ENCODE data around the gene MOGAT1.
"Not testable (repeated sequence)": the region's sequence is repeated elsewhere in the genome, so short reads cannot be mapped to it uniquely, and the experiment has no call there.

The MOGAT1 gene

GRCh38 chr2:222747526-222748160 is 76.2 kb downstream of the MOGAT1 start:
- no peak for DNase-seq

- DNase-seq, result no peak
These were observed 79.1 kb downstream of the MOGAT1 start for GRCh38 chr2:222750533-222750932.

- peak; percentile 28 for DNase-seq
These were observed 79.8 kb downstream of the MOGAT1 start for GRCh38 chr2:222751238-222751637.

- no peak for DNase-seq
These were observed 80.6 kb downstream of the MOGAT1 start for GRCh38 chr2:222751821-222752719.

- DNase-seq, result no peak
These were observed 81.3 kb downstream of the MOGAT1 start for GRCh38 chr2:222752746-222753145.

GRCh38 chr2:222753251-222753824 is 81.9 kb downstream of the MOGAT1 start:
- no peak for DNase-seq

- no peak for DNase-seq
These were observed 83.0 kb downstream of the MOGAT1 start for GRCh38 chr2:222754324-222754930.

GRCh38 chr2:222755593-222755992 is 84.1 kb downstream of the MOGAT1 start:
- DNase-seq, result not testable (repeated sequence)

- DNase-seq, result no peak
These were observed 84.9 kb downstream of the MOGAT1 start for GRCh38 chr2:222756362-222756831.

- DNase-seq, result no peak
These were observed 85.6 kb downstream of the MOGAT1 start for GRCh38 chr2:222756951-222757650.

Measured in suppressor macrophage treated with lipopolysaccharide for 4 hours (primary cell).